ENCODE results near the gene VTA1.
"Not testable (repeated sequence)": the region's sequence is repeated elsewhere in the genome, so short reads cannot be mapped to it uniquely, and the experiment has no call there.

The VTA1 gene

GRCh38 chr6:142226731-142227130 lies 79.7 kb downstream of the VTA1 start:
- no peak for DNase-seq (ENCODE audit: low spot score)

DNA sequence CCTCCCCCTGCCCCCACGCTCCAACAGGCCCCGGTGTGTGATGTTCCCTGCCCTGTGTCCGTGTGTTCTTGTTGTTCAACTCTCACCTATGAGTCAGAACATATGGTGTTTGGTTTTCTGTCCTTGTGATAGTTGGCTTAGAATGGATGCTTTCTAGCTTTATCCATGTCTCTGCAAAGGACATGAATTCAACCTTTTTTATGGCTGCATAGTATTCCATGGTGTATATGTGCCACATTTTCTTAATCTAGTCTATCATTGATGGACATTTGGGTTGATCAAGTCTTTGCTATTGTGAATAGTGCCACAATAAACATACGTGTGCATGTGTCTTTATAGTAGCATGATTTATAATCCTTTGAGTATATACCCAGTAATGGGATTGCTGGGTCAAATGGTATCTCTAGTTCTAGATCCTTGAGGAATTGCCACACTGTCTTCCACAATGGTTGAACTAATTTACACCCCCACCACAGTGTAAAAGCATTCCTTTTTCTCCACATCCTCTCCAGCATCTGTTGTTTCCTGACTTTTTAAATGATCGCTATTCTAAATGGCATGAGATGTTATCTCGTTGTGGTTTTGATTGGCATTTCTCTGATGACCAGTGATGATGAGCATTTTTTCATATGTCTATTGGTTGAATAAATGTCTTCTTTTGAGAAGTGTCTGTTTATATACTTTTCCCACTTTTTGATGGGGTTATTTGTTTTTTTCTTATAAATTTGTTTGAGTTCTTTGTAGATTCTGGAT lies 82.6 kb downstream of the VTA1 start:
- DNase-seq (ENCODE audit: low spot score), result not testable (repeated sequence)

DNA sequence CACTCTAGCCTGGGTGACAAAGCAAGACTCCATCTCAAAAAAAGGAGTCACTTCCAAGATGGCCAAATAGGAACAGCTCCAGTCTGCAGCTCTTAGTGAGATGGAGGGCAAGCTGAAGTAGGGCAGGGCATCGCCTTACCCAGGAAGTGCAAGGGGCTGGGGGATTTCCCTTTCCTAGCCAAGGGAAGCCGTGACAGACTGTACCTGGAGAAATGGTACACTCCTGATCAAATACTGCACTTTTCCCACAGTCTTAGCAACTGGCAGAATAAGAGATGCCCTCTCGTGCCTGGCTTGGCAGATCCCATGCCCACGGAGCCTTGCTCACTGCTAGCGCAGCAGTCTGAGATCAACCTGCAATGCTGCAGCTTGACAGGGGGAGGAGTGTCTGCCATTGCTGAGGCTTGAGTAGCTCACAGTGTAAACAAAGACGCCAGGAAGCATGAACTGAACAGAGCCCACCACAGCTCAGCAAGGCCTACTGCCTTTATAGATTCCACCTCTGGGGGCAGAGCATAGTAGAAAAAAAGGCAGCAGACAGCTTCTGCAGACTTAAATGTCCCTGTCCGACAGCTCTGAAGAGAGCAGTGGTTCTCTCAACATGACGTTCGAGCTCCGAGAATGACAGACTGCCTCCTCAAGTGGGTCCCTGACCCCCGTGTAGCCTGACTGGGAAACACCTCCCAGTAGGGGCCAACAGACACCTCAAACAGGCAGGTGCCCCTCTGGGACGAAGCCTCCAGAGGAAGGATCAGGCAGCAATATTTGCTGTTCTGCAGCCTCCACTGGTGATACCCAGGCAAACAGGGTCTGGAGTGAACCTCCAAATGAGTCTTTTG lies 85.4 kb downstream of the VTA1 start:
- DNase-seq (ENCODE audit: low spot score), result not testable (repeated sequence)

- DNase-seq (ENCODE audit: low spot score), result no peak
Observed at GRCh38 chr6:142233945-142234682, 87.1 kb downstream of the VTA1 start.

GRCh38 chr6:142235272-142235671 lies 88.2 kb downstream of the VTA1 start:
- DNase-seq (ENCODE audit: low spot score), result no peak

- no peak for DNase-seq (ENCODE audit: low spot score)
Observed at GRCh38 chr6:142235791-142236190, 88.7 kb downstream of the VTA1 start.

- no peak for DNase-seq (ENCODE audit: low spot score)
Observed at GRCh38 chr6:142236691-142237090, 89.6 kb downstream of the VTA1 start.

GRCh38 chr6:142238881-142239280 lies 91.8 kb downstream of the VTA1 start:
- no peak for DNase-seq (ENCODE audit: low spot score)

GRCh38 chr6:142240179-142240578 lies 93.1 kb downstream of the VTA1 start:
- no peak for DNase-seq (ENCODE audit: low spot score)

DNA sequence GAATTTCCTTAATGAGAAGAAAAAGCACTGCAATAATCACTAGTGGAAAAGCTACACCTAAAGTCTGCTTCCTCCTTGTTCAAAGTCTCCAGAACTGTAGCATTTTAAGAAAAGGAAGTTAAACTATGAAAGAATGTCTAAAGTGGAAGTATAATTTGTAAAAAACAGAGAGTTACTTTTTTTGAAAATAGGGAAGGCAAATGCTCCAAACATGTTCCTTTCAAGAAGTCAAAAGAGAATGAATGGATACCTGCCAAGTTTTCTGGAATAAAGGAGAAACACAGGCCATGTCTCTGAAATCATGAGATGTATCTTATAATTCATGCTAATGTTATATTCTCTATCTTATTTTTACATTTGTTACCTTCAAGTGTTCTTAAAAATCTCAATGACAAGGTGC lies 94.0 kb downstream of the VTA1 start:
- DNase-seq (ENCODE audit: low spot score), result no peak

GRCh38 chr6:142242269-142242668 lies 95.2 kb downstream of the VTA1 start:
- DNase-seq (ENCODE audit: low spot score), result no peak

DNA sequence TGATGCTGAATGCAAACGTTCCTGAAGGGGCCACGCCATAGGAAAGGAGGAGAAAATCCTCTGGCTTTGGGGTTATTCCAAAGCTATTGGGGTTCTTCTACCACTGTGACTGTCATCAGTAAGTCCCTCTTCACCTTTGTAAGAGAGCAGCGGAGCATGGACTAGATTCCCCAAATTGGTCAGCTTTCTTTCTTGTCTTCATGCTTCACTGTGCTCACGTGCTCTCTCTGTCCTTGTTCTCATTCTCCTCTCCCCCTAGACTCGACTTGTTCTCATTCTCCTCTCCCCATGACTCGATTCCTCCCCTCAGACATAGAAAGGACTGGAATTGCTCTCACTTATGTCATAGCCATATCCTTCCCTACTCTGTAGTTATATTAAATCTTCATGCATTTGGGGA lies 99.9 kb downstream of the VTA1 start:
- DNase-seq (ENCODE audit: low spot score), result no peak

DNA sequence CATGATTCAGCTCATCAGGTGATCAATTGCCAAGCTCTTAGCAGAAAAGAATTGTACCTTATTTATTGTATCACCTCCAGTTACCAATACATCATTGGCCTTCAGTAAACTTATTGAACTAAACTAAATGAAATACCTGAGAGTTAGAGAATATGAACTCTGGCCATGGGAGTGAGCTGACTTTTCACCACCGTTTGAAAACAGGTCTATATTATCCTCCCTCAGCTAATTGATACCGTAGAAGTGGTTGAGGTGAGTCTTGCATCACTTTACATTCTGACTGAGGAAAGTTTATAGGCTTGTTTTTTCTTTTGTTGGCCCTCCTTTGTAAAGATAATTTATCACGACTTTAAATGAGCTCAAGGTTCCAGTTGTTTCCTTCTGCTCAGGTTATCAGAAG lies 102.2 kb downstream of the VTA1 start:
- no peak for DNase-seq (ENCODE audit: low spot score)

- DNase-seq (ENCODE audit: low spot score), result no peak
Observed at GRCh38 chr6:142251930-142252445, 104.9 kb downstream of the VTA1 start.

- DNase-seq (ENCODE audit: low spot score), result no peak
Observed at GRCh38 chr6:142254513-142254912, 107.5 kb downstream of the VTA1 start.

DNA sequence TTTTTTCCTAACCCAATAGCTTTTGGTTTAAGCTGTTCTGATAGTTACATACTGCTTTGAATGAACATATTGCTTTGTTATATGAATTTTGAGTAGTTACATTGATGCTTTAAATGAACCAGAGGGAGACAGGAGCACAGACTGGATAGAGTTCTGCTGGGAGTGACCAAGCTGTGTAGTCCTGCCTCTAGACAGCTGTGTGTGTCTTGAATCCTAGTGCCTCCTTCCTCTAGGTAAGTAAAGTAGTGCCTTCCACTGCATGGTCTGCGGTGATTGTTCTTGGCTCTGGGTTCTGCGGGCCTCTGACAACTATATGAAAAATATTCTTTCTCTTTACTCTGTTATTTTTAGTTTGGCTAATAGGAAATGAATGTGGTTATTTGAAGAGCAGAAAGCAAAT lies 108.7 kb downstream of the VTA1 start:
- DNase-seq (ENCODE audit: low spot score), result no peak

DNA sequence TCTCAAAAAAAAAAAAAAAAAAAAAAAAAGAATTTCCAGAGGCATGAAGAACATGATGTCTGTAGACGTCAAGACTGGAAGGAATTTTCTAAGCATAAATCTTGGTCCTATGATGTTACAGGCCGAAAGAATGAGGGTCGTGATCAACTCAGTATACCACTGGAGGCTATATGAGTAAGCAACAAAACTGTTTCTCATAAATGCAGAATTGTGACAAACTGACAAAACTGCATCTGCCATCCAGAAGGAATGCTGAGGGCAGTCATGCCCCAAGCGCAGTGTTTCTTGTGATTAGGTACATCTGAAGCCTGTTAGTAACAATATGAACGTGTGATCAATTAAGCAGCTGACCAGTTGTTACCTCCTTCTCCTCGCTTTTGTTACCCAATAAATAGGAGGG lies 111.2 kb downstream of the VTA1 start:
- DNase-seq (ENCODE audit: low spot score), result no peak

DNA sequence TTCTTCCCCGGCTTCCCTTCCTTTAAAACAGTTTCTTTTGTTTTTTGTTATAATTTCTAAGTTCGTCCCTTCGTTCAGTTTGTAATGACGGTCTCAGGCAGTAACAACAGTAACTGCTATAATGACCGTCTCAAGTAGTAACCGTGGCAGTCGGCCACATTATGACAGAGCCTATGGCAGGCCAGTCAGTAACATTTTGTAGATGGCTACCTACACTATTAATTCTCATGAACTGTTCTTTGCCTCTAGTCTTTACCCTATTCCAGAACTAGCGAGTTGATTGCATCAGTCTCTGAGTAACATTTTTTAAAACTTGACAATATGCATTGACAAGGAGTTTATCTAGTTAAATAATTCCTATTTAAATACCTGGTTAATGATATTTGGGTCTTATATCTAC lies 111.7 kb downstream of the VTA1 start:
- no peak for DNase-seq (ENCODE audit: low spot score)

DNA sequence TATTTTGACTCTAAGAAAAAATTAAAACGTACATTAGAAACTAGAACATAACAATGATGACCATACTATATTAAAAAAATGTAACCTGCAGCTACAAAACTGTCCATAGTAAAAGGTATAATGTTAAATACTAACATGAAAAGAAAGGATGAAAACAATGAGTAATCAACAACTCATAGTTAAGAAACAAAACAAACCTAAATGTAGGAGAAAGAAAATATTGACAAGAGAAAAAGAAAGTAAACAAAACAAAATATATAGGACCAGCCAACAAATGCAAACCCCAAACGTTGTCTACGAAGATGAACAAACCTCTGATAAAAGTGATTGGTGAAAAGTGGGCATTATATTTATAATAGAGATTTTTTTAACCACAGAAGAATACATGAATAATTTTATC lies 113.7 kb downstream of the VTA1 start:
- DNase-seq (ENCODE audit: low spot score), result no peak

- no peak for DNase-seq (ENCODE audit: low spot score)
Observed at GRCh38 chr6:142262231-142262630, 115.2 kb downstream of the VTA1 start.

- DNase-seq (ENCODE audit: low spot score), result no peak
Observed at GRCh38 chr6:142265476-142265875, 118.4 kb downstream of the VTA1 start.

DNA sequence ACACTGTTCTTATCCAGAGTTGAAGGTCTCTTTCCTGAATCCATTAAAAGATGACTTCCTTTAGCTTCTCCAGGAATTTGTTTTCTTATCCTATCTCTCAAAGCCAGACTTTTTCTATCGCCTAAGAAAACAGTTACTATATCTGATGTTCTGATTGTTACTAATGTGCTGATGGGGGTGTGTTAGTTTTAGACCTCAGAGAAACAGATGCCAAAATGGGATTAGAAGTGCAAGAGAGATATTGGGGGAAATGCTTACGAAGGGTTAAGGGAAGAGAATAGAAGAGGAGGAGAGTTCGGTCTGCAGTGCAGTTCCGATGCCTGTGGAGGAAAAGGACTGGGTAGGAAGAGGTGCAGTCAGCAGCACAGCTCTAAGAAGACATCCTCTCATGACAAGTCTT lies 119.0 kb downstream of the VTA1 start:
- DNase-seq (ENCODE audit: low spot score), result no peak

- DNase-seq (ENCODE audit: low spot score), result no peak
Observed at GRCh38 chr6:142271476-142271875, 124.4 kb downstream of the VTA1 start.

All from LoVo (cell line).